Esophagus muscularis mucosa (tissue), 3 donors: ENCODE data around the gene SPDEF.

ENCODE experiments used
- CTCF ChIP-seq, 3 experiments: fragments of 200-600 bp in 2 of 3; fragments of 450-650 bp in 1 of 3; sonication (generic) in 2 of 3; IDR thresholded peaks; one replicate each; pipeline ENCODE4 v1.5.1; 2017 to 2019; ENCODE audit warnings: antibody characterized with exemption in 3 of 3, mild to moderate bottlenecking in 2 of 3, moderate library complexity in 1 of 3
- POLR2A ChIP-seq: fragments of 450-650 bp; IDR thresholded peaks from one replicate; pipeline ENCODE4 v1.6.1; 2017; ENCODE audit warnings: antibody characterized with exemption, moderate library complexity, mild to moderate bottlenecking, low read depth
- POLR2AphosphoS5 ChIP-seq, 2 donors: sonication (generic); formaldehyde crosslinking; IDR thresholded peaks; one replicate each; pipeline ENCODE4 v1.6.1; 2017; ENCODE audit warnings: antibody characterized with exemption in 2 of 2

- no peak for TF ChIP-seq CTCF (IDR thresholded peaks at IDR 0.05)
- no peak for TF ChIP-seq POLR2AphosphoS5 (IDR thresholded peaks at IDR 0.05)
- TF ChIP-seq POLR2A: no peak
These were observed 47.7 kb downstream of the SPDEF start for GRCh38 chr6:34508425-34508824.
